ENCODE data around the gene GALNT18. TPM values are rescaled to one million over a fixed set of nuclear protein-coding genes. Genes with fewer than 3 reads are reported as not detected.

The GALNT18 gene
- total and polyA plus RNA-seq, 2 experiments from 2014 or later = 4.3 to 10.8 TPM

DNA sequence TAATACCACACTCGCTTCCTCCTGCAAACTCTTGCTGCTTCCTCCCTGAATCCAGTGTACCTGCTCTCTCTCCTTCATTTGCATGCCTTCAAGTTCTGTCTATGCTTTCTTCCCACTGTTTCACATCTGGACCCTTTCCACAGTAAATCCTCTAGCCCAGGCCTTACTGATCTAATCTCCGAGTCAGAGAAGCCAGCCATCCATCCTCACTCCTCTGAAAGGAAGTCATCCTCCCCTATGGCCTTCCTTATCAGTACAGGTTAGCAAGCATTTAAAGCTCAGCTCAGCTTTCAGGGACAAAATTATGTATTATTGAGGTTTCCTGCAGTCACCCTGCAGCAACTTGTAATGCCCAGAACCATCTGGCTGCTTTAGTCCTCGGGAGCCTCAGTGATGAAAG, 116.1 kb downstream of the GALNT18 start:
- TF ChIP-seq, protein P1, sequence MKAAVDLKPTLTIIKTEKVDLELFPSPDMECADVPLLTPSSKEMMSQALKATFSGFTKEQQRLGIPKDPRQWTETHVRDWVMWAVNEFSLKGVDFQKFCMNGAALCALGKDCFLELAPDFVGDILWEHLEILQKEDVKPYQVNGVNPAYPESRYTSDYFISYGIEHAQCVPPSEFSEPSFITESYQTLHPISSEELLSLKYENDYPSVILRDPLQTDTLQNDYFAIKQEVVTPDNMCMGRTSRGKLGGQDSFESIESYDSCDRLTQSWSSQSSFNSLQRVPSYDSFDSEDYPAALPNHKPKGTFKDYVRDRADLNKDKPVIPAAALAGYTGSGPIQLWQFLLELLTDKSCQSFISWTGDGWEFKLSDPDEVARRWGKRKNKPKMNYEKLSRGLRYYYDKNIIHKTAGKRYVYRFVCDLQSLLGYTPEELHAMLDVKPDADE (IDR thresholded peaks at IDR 0.05) = no peak
- TF ChIP-seq EZH2 (IDR thresholded peaks at IDR 0.05; ENCODE audit: low read depth, unreplicated experiment) (no peak), ZNF114 (CRISPR knock-in tag; IDR thresholded peaks at IDR 0.05) (no peak)
- TF ChIP-seq, protein P2, sequence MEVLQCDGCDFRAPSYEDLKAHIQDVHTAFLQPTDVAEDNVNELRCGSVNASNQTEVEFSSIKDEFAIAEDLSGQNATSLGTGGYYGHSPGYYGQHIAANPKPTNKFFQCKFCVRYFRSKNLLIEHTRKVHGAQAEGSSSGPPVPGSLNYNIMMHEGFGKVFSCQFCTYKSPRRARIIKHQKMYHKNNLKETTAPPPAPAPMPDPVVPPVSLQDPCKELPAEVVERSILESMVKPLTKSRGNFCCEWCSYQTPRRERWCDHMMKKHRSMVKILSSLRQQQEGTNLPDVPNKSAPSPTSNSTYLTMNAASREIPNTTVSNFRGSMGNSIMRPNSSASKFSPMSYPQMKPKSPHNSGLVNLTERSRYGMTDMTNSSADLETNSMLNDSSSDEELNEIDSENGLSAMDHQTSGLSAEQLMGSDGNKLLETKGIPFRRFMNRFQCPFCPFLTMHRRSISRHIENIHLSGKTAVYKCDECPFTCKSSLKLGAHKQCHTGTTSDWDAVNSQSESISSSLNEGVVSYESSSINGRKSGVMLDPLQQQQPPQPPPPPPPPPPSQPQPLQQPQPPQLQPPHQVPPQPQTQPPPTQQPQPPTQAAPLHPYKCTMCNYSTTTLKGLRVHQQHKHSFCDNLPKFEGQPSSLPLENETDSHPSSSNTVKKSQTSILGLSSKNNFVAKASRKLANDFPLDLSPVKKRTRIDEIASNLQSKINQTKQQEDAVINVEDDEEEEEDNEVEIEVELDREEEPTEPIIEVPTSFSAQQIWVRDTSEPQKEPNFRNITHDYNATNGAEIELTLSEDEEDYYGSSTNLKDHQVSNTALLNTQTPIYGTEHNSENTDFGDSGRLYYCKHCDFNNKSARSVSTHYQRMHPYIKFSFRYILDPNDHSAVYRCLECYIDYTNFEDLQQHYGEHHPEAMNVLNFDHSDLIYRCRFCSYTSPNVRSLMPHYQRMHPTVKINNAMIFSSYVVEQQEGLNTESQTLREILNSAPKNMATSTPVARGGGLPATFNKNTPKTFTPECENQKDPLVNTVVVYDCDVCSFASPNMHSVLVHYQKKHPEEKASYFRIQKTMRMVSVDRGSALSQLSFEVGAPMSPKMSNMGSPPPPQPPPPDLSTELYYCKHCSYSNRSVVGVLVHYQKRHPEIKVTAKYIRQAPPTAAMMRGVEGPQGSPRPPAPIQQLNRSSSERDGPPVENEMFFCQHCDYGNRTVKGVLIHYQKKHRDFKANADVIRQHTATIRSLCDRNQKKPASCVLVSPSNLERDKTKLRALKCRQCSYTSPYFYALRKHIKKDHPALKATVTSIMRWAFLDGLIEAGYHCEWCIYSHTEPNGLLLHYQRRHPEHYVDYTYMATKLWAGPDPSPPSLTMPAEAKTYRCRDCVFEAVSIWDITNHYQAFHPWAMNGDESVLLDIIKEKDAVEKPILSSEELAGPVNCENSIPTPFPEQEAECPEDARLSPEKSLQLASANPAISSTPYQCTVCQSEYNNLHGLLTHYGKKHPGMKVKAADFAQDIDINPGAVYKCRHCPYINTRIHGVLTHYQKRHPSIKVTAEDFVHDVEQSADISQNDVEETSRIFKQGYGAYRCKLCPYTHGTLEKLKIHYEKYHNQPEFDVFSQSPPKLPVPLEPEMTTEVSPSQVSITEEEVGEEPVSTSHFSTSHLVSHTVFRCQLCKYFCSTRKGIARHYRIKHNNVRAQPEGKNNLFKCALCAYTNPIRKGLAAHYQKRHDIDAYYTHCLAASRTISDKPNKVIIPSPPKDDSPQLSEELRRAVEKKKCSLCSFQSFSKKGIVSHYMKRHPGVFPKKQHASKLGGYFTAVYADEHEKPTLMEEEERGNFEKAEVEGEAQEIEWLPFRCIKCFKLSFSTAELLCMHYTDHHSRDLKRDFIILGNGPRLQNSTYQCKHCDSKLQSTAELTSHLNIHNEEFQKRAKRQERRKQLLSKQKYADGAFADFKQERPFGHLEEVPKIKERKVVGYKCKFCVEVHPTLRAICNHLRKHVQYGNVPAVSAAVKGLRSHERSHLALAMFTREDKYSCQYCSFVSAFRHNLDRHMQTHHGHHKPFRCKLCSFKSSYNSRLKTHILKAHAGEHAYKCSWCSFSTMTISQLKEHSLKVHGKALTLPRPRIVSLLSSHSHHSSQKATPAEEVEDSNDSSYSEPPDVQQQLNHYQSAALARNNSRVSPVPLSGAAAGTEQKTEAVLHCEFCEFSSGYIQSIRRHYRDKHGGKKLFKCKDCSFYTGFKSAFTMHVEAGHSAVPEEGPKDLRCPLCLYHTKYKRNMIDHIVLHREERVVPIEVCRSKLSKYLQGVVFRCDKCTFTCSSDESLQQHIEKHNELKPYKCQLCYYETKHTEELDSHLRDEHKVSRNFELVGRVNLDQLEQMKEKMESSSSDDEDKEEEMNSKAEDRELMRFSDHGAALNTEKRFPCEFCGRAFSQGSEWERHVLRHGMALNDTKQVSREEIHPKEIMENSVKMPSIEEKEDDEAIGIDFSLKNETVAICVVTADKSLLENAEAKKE (CRISPR knock-in tag; IDR thresholded peaks at IDR 0.05) = no peak
- TF ChIP-seq, protein P3, sequence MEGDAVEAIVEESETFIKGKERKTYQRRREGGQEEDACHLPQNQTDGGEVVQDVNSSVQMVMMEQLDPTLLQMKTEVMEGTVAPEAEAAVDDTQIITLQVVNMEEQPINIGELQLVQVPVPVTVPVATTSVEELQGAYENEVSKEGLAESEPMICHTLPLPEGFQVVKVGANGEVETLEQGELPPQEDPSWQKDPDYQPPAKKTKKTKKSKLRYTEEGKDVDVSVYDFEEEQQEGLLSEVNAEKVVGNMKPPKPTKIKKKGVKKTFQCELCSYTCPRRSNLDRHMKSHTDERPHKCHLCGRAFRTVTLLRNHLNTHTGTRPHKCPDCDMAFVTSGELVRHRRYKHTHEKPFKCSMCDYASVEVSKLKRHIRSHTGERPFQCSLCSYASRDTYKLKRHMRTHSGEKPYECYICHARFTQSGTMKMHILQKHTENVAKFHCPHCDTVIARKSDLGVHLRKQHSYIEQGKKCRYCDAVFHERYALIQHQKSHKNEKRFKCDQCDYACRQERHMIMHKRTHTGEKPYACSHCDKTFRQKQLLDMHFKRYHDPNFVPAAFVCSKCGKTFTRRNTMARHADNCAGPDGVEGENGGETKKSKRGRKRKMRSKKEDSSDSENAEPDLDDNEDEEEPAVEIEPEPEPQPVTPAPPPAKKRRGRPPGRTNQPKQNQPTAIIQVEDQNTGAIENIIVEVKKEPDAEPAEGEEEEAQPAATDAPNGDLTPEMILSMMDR (conservative IDR thresholded peaks at IDR 0.05; ENCODE audit: low read depth in 2 of 2) = no peak
- Histone ChIP-seq H3K4me1 (ENCODE audit: insufficient read depth) (peaks cover 19% of the 10 kb centered on the region), H3K27ac (ENCODE audit: low read depth) (no peak overlapping the region), H3K9me2 (ENCODE audit: insufficient read depth) (no peaks in the 10 kb centered on the region), H3K4me2 (no peak overlapping the region), H3F3A (replicated peaks; ENCODE audit: low read depth) (no peaks in the 10 kb centered on the region), H3K36me3 (ENCODE audit: insufficient read depth) (no peaks in the 10 kb centered on the region), H3K4me3 (no peak overlapping the region), H2AFZ (no peak overlapping the region), H3K79me2 (replicated peaks; ENCODE audit: insufficient read depth) (no peaks in the 10 kb centered on the region), H3K27me3 (ENCODE audit: insufficient read depth) (no peaks in the 10 kb centered on the region), H4K20me1 (replicated peaks; ENCODE audit: insufficient read depth) (no peaks in the 10 kb centered on the region)
- DNase-seq (ENCODE audit: low spot score) = no peak
- Mint-ChIP-seq H3K9me3 (no peaks in the 10 kb centered on the region), H3K4me3 (no peak overlapping the region), H3K36me3 (ENCODE audit: low read depth) (no peaks in the 10 kb centered on the region), H3K27ac (no peak overlapping the region), H3K4me1 (peaks cover 33% of the 10 kb centered on the region), H3K27me3 (ENCODE audit: insufficient read depth, low read depth, poor library complexity) (peaks cover 6% of the 10 kb centered on the region)
- ATAC-seq = no peak
